HG03439 (cell line): ENCODE measurements around the gene FAM107A.
"Not testable (repeated sequence)": the region's sequence is repeated elsewhere in the genome, so short reads cannot be mapped to it uniquely, and the experiment has no call there.

Experiments used
- ATAC-seq: cut with Tn5 transposase; IDR thresholded peaks from one replicate; pipeline ENCODE4 v1.9.1; 2021; ENCODE audit warnings: mild to moderate bottlenecking, moderate library complexity; ENCODE audit not compliant: unreplicated experiment

The FAM107A gene

DNA sequence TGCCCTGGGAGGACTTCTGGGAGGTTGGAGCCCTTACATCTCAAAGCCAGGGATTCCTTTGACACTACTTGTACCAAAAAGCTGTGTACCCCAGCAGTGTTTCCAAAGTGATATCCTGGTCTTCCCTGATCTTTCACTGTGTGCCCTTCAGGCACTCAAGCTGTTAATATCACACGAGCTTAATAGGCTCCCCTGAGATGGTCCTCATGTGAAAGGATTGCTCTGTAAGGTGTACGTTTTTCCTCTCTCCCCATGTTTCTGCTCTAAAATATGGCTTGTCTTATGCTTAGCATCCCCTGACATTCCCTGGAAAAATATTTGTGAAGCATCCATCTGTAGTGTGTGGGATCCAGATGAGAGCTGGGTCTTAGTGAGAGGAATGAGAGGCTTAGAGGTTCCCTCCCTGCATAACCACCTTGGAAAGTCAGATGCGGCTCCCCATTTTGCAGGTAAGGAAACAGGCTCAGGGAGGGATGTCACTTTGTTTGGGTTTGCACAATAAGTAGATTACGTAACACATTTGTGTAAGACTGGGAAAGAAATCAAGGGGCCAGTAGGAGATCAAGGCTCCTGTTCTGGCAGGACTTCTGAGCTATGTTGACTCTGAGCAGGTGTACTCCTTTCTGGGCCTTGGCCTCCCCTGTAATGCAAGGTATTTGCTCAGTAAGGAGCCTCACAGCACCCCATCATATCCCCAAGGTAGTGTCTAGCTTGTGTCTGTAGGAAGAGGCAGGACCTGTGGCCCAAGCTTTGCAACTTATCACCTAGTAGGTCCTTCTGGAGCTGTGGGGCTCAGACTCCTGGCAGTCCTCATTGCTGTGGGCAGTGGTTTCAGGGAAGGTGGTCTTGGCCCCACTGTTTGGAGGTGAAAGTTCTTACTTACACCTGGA is 39.5 kb downstream of the FAM107A start:
- no peak for ATAC-seq

DNA sequence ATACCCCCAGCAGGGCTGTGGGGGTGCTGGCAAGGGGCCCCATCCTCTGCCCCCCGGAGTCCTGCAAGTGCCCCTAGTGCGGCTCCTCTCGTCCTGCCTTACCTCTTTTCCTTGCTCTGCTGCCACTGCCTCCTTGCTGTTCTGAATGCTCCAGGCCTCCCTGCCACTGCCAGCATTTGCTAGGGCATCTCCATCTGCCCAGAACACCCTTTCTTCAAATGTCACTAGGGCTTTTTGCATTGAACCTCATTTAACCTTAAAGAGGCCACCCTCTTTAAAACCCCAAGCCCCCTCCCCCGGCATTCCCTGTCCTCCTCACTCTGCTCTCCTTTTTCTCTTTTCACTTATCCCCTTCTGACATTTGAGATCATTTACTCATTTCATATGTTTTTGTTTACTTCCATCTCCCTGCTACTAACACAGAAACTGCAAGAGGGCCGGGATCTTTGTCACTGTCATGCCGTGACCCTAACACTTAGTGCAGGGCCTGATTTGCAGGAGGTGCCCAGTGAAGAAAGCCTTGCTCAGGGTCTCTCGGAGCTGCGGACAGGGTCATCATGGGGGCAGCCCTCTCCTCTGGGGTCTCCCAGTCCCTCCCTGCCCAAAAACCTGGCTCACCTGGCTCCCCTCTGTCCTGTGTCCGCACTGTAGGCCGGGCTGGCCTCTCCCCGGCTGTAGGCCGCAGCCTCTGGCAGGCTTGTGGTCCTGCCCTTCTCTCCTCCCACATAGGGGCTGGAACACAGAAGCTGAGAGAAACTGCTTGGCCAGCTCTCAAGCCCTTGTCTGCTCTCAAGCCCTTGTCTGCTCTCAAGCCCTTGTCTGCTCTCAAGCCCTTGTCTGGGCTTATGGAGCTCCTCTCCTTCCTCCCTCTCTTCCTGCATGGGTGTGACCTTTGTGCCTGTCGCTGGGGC is 40.4 kb downstream of the FAM107A start, which contains the start of gene ACOX2:
Gene ACOX2, minus strand, starts transcription at position 690 of the 911 bp plus-strand sequence. CDS start 2,084 bp downstream, outside the sequence.
- ATAC-seq, result no peak

- ATAC-seq, result no peak
These were observed 41.4 kb downstream of the FAM107A start for GRCh38 chr3:58535531-58536500.

- ATAC-seq, result no peak
These were observed 42.3 kb downstream of the FAM107A start for GRCh38 chr3:58534592-58535494.

DNA sequence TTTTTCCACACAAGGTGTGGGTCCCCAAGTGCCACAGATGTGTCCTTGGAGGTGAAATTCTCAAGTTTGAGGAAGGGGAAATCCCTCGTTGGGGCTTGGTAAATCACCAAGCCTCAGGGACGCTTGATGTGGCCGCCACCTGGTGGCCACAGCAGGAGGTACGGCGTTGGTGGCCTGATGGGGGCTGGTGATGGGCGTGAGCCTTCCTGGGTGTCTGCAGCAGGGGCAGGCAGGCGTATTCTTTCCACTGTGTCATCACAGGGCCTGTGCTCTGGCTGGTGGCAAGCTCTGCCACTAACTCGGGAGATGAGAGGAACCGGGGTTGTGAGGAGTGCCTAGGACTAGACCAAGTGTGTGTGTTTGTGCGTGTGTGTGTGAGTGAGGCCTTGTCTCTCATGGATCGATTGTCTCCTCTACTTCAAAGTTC is 44.4 kb downstream of the FAM107A start:
- ATAC-seq, result peak; percentile 80

GRCh38 chr3:58531956-58532355 is 45.2 kb downstream of the FAM107A start:
- no peak for ATAC-seq

- no peak for ATAC-seq
These were observed 45.6 kb downstream of the FAM107A start for GRCh38 chr3:58531555-58531954.

GRCh38 chr3:58530354-58530865 is 46.8 kb downstream of the FAM107A start:
- no peak for ATAC-seq

GRCh38 chr3:58529516-58530353 is 47.5 kb downstream of the FAM107A start:
- no peak for ATAC-seq

GRCh38 chr3:58528629-58529028 is 48.6 kb downstream of the FAM107A start:
- ATAC-seq, result no peak

- not testable (repeated sequence) for ATAC-seq
These were observed 49.8 kb downstream of the FAM107A start for GRCh38 chr3:58527440-58527839.

DNA sequence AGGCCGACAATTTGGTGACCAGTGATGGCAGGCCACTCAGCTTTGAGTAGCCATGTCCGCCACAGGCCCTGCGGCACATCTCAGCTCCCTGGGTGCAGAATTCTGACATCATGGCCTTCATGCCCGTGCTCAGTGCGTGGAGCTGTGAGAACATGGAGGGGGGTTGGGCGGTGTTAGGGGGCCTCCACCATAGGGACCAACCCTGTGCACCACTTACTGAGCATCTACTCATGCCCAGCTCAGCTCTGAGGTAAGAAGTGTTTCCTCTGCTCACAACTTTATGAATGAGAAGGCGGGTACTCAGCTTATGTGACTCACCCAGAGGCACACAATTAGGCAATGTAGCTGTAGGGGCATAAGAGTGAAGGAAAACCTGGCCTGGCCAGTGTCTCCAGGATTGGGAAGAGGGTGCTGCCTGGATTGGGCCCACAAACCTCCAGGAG is 50.7 kb downstream of the FAM107A start:
- ATAC-seq, result no peak

GRCh38 chr3:58524326-58524888 is 52.8 kb downstream of the FAM107A start:
- ATAC-seq, result no peak

GRCh38 chr3:58522759-58523425 is 54.3 kb downstream of the FAM107A start:
- ATAC-seq, result no peak

DNA sequence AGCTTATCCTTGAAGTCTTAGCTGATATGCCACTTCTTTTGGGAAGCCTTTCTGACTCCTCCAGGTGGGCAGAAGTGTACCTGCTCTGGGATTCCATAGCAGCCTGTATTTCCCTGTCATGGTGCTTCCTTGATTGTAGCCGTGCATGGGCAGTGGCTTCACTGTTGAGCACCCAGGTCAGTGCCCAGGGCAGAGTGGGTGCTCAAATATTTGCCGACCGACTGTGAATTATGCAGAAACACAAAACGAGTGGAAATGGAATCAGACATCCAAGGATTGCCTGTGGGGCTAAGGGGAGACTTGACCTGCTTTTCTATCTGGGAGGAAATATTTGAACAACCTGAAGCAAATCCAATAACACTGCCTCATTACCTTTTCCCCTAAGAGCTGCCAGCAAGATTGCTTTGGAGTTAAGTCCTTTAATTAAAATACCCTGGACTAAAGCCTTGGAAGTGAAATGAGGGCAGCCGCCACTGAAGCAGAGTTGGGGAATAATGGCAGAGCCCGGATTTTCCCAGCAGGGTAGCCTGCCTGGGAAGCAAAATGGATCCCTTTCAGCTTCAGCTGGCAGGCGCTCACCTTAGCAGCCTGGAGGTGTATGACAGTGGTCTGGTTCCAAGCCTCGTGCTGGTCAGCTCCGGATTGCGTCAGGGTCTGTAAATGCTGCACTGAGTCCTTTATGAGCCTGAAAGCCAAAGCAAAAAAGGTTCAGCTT is 55.1 kb downstream of the FAM107A start:
- no peak for ATAC-seq

- no peak for ATAC-seq
These were observed 55.9 kb downstream of the FAM107A start for GRCh38 chr3:58521336-58521670.
